ENCODE measurements around the gene PHYKPL. TPM values are rescaled to one million over a fixed set of nuclear protein-coding genes. Genes with fewer than 3 reads are reported as not detected.

The PHYKPL gene
- total RNA-seq, 1 donor from 2014 or later, result 12.9 TPM

DNA sequence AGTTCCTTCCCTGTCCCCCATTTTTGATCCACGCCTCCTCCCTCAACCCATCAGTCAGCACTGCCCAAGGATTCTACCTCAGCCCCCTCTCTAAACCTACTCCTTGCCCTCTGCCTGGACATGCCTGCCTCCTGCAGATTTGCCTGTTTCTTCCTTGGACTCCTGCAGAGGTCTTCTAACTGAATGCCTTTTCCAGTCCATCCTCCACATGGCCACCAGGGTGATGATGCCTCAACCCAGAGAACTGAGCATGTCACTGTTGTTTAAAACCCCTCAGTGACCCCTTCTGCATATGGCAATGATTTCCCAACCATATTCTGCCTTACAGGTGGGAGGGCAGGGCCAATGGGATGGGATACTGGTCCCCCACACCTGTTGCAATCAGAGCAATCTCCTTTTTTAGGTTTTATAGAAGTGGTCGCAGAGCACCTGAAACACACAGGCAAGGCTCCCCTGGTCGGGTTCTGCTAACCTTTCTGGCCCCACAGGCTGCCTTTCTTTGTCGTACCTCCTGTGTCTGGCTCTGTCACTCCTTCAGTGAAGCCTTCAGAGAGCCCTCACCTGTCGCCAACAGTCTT lies 9.3 kb downstream of the PHYKPL start:
- no peak for DNase-seq

DNA sequence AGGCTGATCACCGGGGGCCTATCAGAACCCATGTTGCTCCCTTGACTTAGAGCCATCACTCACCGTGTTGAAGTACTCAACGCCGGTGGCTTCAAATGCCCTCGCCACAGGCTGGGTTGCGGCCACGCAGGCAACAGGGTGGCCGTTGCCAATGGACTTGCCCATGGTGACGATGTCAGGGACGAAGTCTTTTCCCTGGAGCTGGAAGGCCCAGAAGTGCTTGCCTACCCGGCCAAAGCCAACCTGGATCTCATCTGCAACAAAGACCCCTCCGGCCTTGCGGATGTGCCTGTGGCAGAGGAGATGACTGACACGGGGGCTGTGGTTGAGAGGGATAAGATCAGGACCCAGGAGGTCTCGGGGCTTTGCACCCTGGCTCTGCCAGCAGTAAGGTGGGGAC lies 10.3 kb downstream of the PHYKPL start:
- no peak for DNase-seq

DNA sequence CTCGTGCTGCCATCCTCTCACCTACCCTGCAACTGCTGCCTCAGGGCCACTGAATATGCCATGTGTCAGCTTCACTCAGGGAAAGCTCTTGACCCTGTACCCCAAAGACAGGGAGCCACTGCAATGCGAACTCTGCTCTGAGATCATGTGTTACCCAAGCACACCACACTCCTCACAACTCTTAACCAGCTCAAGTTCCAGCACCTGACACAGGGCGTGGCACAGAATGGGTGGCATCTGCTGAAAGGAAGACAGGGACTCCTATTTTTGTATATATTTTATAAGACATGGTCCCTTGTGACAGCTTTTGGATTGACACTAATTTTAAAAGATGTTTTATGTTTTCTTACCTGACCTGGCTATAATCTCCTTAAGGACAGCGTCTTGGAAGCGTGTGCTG lies 10.7 kb downstream of the PHYKPL start:
- DNase-seq, result no peak

DNA sequence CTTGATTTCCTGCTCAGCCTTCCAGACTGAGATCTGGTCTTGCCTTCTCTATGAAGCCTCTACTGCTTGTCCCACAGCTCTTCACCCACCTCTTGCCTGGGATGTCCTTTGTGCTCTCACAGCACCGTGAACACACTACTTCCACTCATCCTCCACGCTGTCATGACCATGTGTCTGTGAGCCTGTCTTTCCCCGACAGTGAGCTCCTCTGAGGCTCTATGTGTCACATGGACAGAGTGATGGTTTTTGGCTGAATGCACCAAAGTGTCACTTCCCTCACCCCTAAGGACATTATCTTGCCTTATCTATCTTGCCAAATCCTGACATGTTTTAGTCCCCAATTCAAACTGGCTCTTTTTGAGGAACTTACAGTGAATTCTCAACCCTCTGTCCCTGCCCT lies 11.3 kb downstream of the PHYKPL start:
- no peak for DNase-seq

DNA sequence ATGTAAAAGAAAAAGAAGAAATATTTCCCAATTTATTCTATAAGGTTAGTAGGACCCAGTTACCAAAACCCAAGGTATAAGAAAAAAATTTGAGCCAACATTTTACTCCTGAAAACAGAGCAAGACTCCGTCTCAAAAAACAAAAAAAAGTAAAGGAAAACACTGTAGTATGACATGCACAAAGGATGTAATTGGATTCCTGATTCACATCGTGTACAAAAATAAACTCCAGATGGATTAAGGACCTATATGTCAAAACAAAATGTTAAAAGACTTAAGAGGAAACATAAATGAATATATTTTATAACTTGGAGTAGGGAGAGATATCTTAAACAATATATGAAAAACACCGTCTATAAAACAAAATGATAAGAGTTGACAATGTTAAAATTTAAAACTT lies 13.8 kb downstream of the PHYKPL start:
- no peak for DNase-seq

DNA sequence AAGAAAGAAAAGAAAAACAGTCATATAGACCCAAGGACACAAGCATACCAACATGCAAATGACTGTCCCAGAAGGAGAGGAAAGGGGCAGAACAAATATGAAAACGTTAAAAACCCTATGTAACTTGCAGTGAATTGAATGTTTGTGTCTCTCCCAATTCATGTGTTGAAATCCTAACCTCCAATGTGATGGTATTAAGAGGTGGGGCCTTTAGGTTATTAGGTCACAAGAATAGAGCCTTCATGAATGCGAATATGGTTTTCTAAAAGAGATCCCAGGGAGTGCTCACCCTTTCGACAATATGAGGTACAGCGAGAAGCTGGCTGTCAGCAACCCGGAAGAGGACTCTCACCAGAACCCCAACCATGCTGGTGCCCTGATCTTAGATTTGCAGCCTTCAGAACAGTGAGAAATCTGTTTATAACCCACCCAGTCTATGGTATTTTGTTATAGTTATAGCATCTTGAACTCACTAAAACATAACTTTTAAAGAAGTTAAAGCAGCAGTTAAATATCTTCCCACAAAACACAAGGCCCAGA lies 14.3 kb downstream of the PHYKPL start:
- no peak for DNase-seq

DNA sequence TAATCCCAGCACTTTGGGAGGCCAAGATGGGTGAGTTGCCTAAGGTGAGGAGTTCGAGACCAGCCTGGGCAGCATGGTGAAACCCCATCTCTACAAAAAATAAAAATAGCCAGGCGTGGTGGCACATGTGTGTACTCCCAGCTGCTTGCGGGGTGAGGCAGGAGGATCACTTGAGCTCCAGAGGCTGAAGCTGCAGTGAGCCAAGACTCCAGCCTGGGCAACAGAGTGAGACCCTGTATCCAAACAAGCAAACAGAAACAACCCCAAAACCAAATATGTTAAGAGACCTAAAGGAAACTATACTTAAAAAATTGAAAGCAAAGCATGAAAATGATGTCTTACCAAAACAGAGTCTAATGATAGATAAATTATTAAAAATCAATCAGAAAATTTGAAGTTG lies 15.8 kb downstream of the PHYKPL start:
- DNase-seq, result no peak

DNA sequence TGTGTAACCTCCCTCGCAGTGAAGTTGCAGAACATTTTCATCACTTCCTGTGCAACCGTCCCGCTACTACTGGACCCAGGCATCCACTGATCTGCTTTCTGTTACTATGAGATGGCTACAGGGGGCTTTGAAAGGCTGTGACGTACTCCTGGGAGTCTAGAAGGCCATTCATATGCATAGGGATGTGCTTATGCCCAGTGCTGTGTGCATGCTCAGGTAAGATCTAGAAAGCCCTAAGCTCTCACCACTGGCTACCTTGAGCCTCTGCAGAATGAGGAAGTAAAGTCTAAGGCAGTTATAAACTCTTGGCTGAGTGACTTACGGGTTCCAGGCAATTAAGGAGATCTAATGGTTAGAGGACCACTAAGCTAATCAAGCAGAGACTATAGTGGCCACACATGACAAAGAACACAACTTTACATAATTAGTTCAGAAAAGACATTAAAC lies 16.5 kb downstream of the PHYKPL start:
- DNase-seq, result no peak

DNA sequence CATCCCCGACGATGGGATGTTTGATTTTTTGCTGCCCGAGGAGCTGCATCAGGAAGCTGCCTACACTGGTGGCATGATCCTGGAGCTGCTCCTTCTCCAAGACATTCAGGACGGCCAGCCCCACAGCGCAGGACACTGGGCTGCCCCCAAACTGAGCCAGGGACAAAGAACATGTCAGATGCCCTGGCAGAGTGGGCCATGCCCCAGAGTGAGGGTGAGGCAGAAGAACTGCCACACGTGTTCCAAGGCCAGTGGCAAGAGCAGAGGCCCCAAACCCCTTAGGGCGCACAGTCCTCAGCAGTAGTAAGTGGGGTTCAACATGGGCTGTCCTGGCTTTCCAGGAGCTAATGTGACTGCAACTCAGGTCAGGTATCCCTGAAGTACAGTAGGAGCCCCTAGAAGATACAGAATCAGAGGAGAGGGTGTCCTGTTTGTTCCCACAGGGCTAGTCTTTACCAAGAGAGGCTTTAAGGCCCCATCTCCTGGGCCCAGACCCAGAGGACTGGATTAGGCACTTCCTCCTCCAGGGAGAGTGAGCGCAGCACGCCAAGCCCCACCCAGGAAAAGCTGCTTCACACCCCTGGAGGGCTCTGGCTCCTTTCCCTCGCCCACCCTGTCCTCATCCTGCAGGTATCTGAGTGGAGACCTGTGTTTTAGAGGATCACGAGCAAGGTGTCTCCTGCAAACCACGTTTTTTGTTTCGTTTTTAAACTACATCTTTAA lies 17.2 kb downstream of the PHYKPL start:
- no peak for DNase-seq

DNA sequence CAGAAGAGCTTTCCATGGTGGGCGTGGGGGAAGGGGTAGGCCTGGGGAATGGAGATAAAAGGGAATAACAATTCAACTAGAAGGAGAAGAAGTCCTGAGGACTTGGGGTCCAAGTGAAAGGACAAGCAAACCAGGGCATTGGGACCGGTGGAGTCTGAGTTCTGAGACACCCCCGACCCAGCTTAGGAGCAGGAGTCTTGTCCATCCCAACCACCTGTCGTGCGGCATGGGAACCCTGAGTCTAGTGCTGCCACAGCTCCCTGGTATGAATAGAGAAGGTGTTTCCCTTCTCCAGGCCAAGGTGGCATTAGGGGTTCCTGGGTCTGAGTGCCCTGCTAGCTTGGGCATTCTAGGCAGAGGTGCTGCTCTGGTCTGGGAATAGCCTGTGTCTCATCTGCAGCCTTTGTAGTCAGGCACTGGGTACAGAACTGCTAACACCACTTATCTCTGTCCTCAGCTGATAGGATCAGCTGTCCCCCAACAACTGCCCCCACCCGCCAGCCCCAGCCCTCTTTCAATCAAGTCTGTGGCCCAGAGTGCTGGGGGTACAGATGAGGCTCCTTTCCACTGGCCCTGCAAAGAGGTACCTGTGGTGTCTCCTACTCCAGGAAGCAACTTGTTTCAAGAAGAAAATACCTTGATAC lies 18.3 kb downstream of the PHYKPL start:
- DNase-seq, result no peak

DNA sequence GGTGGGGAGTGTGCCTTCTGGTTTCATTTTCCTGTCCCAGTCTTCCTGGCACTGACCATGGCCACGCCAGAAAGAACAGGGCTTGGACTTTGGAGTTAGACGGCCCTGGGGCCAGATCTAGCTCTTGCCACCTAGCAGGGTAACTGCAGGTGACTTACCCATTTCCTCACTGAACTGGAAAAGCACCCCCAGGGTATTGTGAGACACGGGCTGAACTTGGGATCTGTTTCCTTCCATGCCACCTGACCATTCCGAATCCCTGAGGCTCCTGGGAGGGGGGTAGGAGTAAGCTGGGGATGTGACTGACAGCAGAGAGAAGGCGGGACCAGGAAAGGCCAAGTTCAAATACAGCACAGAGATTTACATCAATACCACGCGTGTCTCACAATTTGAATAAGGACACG lies 18.9 kb downstream of the PHYKPL start:
- DNase-seq, result no peak

DNA sequence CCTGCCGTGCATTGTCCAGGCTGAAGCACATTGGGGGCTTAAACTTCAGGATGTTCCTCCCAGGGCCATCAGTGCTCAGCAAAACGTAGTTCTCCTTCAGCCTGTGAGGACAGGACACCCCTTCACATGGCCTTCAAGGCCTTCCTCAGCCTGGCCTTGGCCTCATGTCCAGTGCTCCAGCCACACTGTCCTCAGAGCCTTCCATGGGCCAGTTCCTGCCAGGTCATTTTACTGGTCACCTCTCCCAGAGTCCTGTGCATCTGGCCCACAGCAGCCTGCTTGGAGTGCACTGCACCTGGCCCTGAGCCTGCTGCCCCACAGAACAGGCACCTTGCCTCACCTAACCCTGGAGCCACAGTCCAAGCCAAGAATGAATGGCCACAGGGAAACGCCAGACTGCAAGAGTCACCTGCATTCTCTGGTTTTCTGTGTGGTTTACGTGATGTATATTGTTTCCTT lies 19.6 kb downstream of the PHYKPL start:
- no peak for DNase-seq

DNA sequence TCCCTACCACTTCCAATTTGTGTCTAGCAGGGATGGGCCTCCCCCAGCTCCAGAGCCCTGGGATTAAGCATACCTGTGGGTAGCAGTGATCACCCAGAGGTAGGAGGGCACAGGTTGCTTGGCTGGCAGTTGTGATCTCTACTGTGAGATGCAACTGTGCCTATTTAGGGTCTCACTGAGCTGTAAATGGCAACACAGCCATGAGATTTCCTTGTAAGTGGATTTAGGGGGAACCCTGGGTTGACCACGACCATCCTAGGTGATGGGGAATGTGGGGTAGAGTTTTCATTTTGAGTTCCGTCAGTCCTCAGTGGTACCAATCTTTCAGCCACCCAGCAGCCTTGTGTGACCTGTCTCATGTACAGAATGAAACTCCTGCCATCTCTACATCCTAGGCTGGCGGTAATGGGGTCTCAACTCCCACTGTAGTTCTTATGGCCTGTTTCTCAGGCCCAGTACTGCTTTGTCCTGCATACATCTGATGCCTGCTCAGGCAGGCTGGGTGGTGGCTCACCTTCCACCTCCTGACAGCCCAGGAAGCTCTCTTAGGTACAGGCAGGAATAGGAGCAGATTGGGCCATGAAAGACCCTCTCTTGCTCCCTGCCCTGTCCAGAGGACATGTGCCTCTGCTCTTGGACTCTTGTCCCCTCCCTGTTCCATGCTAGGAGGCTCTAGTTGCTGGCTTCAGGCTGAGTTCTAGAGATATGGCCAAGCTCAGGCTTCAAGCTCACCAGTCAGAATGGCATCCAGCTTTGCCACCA lies 20.2 kb downstream of the PHYKPL start:
- DNase-seq, result no peak

DNA sequence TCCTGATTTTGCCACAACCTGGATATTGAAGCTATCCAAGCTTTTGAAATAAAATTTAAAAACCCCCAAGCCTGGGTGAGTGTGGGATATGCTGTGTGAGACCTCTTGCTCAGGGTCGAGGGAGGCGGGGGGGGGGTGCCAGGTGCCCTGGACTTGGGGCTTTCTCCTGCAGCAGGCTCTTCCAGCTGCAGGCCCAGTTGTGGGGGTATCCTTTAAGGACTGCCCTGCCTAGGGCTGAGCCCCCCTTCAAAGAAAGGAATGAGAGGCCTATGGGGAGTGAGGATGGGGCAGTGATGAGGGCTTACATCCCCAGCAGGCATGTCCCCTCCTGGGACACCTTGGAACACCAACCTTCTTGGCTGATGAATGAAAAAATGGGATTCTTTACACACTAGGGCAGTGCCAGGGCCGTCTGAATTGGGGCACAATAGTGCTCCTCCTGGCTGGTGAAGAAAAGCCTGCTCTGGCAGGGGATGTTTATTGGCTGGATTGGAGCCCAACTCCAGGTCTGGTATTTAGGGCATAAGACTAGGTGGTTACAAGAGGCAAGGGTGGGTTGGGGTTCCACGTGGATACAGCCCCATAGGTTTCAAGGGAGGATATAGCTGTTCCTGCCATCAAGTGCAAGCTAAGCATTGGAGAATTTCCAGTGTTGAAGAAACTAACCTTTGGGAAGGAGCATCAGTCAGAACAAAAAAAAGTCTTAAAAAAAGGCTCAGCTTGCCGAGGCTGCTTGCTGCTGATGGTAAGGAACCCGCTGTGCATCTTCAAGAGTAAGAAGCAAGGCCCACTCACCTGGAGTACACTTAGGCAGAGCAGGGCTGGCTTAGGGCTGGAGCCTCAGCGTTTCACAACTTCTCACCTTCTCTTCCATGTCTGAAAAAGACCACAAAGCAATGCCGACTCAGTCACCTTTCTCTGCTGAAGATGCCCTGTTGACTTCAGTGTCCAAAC lies 21.2 kb downstream of the PHYKPL start:
- DNase-seq, result no peak

DNA sequence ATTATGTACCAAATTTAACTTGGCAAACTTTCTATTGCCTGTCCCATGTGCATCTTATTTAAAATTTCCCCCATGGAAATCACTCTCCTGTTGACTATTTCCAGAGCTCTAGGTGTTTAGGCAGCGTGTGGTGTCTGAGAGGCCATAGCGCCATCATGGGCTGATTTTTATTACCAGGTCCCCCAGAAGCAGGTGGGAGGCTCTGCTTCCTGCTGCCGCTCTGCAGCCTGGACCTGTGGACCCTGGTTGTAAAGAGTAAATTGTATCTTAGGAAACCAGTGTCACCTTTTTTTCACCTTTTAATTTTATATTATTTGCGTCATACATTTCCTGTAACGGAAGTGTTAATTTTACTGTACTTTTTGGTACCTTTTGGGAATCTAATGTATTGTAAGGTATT lies 21.9 kb downstream of the PHYKPL start:
- DNase-seq, result no peak

DNA sequence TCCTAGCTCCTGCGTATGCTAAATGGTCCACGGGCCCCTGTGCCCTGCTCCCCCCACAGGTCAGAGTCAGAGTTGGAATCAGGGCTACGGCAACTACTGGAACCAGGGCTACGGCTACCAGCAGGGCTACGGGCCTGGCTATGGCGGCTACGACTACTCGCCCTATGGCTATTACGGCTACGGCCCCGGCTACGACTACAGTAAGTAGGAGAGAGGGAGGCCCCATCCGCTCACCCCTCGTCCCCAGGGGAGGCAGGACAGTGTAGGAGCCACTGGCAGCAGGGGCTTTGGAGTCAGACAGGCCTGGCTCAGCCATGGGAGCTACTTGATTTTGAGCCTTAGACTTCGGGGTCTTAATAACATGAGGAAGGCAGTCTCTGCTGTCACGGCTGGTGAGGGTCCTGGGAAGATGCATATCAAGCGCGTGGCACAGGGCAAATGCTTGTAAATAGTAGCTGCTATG lies 22.5 kb downstream of the PHYKPL start:
- DNase-seq, result no peak

DNA sequence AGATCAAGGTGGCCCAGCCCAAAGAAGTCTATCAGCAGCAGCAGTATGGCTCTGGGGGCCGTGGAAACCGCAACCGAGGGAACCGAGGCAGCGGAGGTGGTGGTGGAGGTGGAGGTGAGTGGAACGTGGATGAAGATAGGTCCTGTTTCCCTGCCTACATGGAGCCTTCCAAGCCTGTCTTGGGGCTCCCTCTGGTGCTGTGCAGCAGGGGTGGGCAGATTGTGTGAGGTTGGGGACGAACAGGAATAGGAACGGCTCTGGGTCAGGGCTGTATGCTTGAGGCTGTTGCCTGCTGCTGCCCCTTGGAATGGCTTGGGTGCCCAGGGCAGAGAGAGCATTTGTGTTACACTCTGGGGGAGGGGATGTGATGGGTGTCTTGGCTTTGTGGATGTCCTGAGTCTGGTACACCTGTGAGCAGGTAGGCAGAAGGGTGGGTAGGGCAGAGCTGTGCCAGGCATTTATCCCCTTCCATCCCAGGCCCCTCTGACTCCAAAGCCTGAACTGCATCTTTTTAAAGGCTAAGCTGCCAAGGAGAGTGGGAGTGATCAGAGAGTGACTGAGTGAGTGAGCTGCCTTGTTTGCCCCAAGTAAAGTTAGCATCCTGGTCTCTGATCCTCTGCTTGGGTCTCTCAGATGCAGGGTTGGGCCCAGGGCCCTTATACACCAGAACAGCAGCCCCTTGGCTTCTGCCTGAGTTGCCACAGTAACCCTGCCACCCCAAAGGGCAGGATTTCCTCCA lies 23.1 kb downstream of the PHYKPL start:
- no peak for DNase-seq

DNA sequence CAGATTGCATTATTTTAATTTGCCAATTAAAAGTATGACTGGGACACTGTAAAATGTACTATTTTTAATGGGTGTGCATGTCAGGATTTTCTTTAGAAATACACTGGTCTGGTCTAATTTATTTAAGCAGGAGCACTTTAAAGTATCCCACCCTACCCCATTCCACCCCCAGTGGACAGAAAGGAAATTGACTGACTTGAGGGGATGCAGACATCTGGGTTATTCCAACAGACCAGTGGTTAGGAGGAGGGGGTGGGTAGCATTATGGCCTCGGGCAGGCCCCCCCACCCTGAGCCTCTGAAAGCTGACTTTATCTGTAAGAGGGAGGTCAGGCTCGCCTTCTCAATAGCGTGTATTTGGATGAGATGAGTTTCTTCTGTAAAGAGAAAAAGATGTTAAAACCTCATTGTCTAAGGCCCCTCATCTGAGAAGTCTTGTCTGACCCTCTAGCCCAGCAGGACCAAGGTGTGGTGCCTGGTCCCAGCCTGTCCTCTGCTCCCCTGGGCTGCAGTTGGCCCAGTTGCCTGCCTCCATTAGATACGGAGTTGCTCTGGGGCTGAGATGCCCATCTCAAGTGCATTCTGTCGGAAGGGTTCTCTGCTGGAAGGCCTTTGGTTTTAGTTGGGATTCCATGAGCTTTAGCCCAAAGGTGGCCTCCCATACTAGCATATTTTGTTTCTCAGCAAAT lies 23.9 kb downstream of the PHYKPL start:
- DNase-seq, result no peak

DNA sequence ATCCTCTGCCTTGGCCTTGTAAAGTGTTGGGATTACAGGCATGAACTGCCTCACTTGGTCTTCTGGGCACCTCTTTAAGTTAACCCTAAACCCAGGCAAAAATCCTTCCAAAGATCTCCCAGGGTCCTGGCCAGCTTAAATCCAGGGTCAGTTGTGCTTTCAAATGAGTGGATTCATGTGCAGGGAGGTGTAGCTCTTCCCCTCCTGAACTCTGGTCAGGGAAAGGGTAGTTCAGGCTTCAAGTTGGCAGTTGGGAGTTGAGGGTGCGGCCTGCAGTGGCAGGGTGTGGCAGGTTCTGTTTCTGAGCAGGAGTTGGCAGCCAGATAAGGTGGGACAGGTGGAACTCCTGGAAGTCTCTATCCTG lies 24.7 kb downstream of the PHYKPL start:
- DNase-seq, result no peak

All from occipital lobe (tissue), 2 donors.